Measurements from ENCODE around the gene SLC46A3.

GRCh38 chr13:28654276-28654675 is 64.5 kb downstream of the SLC46A3 start:
- TF ChIP-seq CTCF (IDR thresholded peaks at IDR 0.05) (no peak), POLR2A (IDR thresholded peaks at IDR 0.05) (no peak)

All from stomach (tissue), 4 donors.